Inflammatory macrophage treated with lipopolysaccharide for 1 hour (primary cell): ENCODE data around the gene DDX41.
"Not testable (repeated sequence)": the region's sequence is repeated elsewhere in the genome, so short reads cannot be mapped to it uniquely, and the experiment has no call there.

Experiments used
- DNase-seq, 2 donors: peaks; one replicate each; pipeline ENCODE4 v3.0.0-alpha.2; 2020 to 2022

DDX41 gene

GRCh38 chr5:177537389-177538361 is 20.9 kb upstream of the DDX41 start:
- DNase-seq = no peak

DNA sequence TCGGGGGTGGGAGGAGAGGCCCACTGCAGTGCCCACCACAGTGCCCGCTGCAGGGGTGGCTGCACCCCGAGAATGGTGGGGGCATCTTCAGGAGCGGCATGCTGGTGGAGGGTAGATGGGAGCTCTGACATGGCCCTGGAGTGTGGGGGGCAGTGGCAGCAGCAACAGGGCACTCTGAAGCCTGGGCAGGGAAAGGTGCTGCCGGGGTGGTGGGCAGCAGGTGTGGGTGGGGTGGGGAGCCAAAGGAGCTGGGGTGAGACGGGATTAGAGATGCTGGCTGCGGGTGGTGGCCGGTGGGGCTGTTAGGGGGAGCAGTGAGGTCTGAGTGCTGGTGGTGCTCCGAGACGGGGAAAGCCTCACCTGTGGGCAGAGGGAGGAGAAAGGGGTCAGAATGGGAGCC is 19.6 kb upstream of the DDX41 start:
- DNase-seq = no peak

- DNase-seq = no peak
Observed at GRCh38 chr5:177535125-177535524, 18.4 kb upstream of the DDX41 start.

GRCh38 chr5:177534433-177534832 is 17.7 kb upstream of the DDX41 start:
- DNase-seq = not testable (repeated sequence)

- no peak for DNase-seq
Observed at GRCh38 chr5:177531209-177531940, 14.6 kb upstream of the DDX41 start.

DNA sequence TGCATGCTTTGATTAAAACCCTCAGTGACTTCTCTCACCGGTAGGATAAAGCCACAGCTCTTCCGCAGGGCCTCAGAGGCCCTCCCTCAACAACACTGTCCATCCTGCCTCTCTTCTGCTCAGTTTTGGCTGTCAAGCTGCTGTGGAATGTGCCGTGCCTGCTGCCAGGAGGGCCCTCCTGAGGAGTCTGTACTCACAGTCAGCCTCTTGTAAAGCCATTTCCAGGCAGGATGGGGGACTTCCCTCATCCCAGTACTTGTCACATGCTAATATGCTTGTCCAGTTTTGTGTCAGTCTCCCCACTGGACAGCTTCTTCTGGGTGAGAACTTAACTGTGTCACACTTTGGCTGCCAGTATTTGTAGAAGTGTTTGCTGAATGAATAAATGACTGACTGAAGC is 13.9 kb upstream of the DDX41 start:
- no peak for DNase-seq

DNA sequence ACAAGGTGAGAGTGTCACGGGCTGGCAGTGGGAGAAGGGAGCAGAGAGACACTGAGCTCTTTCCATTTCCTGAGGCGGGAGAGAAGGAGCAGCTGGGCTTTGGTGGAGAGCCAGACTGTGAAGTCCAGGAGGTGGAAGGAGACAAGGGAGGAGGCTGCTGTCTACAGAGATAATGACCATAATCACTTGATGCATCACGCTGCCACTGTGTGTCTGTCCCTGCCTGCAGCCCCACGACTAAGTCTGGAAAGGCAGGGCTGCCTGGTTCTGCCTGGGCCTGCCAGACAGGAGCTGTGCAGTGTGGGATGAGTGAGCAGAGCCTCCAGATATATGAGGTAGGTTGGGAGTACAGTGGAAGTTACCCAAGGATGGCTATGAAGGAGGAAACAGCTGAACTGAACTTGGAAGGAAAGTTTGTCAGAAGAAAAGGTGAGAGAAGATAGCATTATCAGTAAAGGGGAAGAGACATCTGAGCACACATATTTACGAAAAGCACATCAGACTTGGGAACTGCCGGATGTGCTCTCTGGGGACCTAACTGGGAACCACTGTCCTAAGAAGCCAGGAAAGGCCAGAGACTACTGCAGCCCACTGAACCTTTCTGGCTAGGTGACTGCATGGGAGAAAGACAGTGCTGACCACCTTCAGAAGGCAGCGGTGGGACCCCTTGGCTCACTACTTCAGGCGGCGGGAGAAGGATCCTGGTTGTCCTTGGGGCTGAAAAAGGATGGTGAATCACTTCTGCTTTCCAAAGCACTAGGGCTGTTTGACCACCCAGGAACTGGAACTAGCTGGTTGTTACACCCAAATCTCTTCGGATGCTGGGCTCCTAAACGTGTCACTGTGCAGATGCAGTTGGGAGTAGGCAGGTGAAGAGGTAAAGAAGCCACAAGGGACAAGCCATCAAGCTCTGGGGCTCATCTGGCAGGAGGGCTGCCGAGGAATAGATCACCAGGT is 12.8 kb upstream of the DDX41 start:
- no peak for DNase-seq

DNA sequence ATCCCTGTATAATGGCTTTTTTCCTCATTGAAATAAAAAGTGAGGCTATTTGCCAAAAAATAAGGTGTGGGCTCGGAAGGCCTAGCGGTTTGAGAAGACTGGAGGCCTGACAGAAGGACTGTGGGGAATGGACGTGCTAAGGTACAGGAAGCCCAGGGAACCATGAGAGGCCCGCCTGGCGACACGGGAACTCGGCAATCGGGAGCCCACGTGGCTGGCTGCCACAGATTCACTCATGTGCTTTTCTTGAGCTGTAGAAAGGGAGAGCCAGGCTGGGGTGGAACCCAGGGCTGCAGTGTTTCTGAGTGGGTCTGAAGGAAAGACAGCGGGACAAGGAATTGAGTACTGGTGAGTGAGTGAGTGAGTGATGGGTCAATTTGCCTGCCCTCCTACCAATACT is 11.9 kb upstream of the DDX41 start:
- DNase-seq = no peak

DNA sequence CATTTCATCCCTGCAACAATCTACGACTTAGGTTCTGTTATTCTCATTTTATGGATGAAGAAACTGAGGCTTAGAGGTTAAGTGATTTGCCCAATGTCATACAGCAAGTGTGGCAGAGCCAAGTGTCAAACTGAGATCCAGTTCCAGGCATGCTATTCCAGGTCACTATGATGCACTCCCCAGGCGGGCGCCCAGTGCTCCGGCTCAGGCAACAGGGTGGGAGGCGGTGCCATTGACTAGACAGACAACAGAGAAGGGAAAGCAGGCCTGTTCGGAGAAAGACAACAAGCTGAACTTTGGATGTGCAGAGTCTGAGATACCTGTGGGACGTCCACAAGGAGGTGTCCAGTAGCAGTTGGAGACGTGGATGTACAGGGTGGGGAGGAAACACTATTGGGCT is 10.8 kb upstream of the DDX41 start:
- no peak for DNase-seq

DNA sequence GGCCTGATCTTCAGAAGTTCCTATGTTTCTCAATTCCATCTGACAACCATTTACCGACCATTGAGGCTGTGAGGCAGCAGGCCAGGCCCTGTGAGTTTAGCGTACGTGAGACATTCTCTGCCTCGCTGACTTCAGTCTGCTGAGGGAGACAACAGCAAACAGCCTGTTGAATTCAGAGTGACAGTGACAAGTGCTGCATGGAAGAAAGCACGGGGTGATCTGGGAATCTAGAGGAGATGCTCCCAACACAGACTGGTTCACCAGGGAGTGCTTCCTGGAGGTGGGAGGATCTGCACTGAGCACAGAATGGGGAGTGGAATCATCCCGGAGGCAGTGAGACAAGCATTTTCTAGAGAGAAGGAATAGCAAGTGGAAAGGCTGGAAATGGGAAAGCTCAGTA is 10.0 kb upstream of the DDX41 start:
- DNase-seq = no peak

- no peak for DNase-seq
Observed at GRCh38 chr5:177526191-177526590, 9.4 kb upstream of the DDX41 start.

DNA sequence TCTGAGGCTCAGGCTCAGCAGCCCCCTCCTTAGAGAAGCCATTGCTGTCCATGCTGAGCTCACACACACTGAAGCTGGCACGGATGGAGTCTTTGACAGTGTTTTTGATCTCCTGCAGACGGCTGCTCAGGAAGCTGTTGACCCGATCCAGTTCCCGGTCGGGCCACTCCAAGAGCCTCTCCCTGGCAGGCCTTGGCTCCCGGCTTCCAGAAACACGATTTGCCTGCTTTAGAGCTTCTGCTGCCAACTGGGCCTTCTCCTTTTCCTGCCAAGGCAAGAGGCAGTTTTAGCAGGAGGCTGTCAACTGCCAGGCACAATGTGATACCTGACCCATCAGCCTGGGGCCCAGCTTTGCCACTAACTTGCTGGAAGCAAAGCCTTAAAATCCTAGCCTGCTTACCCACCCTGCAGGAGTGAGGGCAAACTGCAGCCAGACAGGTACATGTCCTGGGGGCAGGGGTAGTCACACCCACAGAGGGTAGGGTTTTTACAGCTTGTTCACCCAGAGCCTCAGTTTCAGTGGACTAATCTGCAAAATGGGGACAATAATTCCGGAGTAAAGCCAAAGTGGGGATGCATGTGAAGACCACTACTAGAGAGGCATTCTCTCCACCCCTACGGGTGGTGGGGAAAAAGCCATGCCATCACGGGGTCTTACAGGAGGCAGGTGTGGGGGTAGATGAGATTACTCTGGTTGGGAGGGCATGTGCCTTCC is 8.3 kb upstream of the DDX41 start:
- no peak for DNase-seq

GRCh38 chr5:177524539-177524900 is 7.8 kb upstream of the DDX41 start:
- DNase-seq = no peak

- no peak for DNase-seq
Observed at GRCh38 chr5:177523711-177524538, 7.2 kb upstream of the DDX41 start.

- no peak for DNase-seq
Observed at GRCh38 chr5:177520916-177521513, 4.3 kb upstream of the DDX41 start.

- no peak for DNase-seq
Observed at GRCh38 chr5:177520271-177520670, 3.5 kb upstream of the DDX41 start.

GRCh38 chr5:177519463-177520235 is 2.9 kb upstream of the DDX41 start:
- DNase-seq = no peak

- no peak for DNase-seq
Observed at GRCh38 chr5:177515580-177515979, 1.2 kb downstream of the DDX41 start.

- DNase-seq = no peak
Observed at GRCh38 chr5:177514541-177514940, 2.2 kb downstream of the DDX41 start.

GRCh38 chr5:177513500-177513899 is 3.3 kb downstream of the DDX41 start:
- DNase-seq = no peak
